GM21619 (cell line): ENCODE data around the gene C1QL4.
A peak's percentile ranks its signal among the peaks of the same experiment; 100 is the strongest.
"Not testable (repeated sequence)": the region's sequence is repeated elsewhere in the genome, so short reads cannot be mapped to it uniquely, and the experiment has no call there.

Source experiments
- ATAC-seq: cut with Tn5 transposase; IDR thresholded peaks from one replicate; pipeline ENCODE4 v1.9.1; 2021; ENCODE audit not compliant: unreplicated experiment

C1QL4 gene

GRCh38 chr12:49336645-49337584, at the start of gene C1QL4:
TSS of gene C1QL4 (minus strand) at chr12:49337188. CDS start at chr12:49336477, 711 bp downstream.
- ATAC-seq: peak; percentile 65

GRCh38 chr12:49380184-49380583, 43.2 kb upstream of the C1QL4 start:
- not testable (repeated sequence) for ATAC-seq

- no peak for ATAC-seq
Measured at GRCh38 chr12:49377386-49377785, 40.4 kb upstream of the C1QL4 start.

GRCh38 chr12:49375406-49375805, 38.4 kb upstream of the C1QL4 start:
- ATAC-seq: no peak

- no peak for ATAC-seq
Measured at GRCh38 chr12:49370539-49370938, 33.6 kb upstream of the C1QL4 start.

- ATAC-seq: peak; percentile 49
Measured at GRCh38 chr12:49369411-49370145, 32.6 kb upstream of the C1QL4 start.

- ATAC-seq: no peak
Measured at GRCh38 chr12:49368240-49368600, 31.2 kb upstream of the C1QL4 start.

GRCh38 chr12:49367381-49368239, 30.6 kb upstream of the C1QL4 start, which contains the start of gene SPATS2:
TSS of gene SPATS2 (plus strand) at chr12:49367462. CDS start at chr12:49461013, 93,551 bp downstream.
- no peak for ATAC-seq

GRCh38 chr12:49366652-49367380, 29.8 kb upstream of the C1QL4 start:
- peak; percentile 55 for ATAC-seq

- no peak for ATAC-seq
Measured at GRCh38 chr12:49366096-49366651, 29.2 kb upstream of the C1QL4 start.

GRCh38 chr12:49365542-49365941, 28.6 kb upstream of the C1QL4 start:
- no peak for ATAC-seq

- ATAC-seq: no peak
Measured at GRCh38 chr12:49364989-49365388, 28.0 kb upstream of the C1QL4 start.

- no peak for ATAC-seq
Measured at GRCh38 chr12:49362077-49362476, 25.1 kb upstream of the C1QL4 start.

- ATAC-seq: no peak
Measured at GRCh38 chr12:49359671-49360070, 22.7 kb upstream of the C1QL4 start.

GRCh38 chr12:49358483-49359141, 21.6 kb upstream of the C1QL4 start:
- no peak for ATAC-seq

GRCh38 chr12:49357103-49357678, 20.2 kb upstream of the C1QL4 start:
- ATAC-seq: no peak

GRCh38 chr12:49355913-49356312, 18.9 kb upstream of the C1QL4 start:
- ATAC-seq: no peak

- ATAC-seq: no peak
Measured at GRCh38 chr12:49352351-49352750, 15.4 kb upstream of the C1QL4 start.

GRCh38 chr12:49349266-49349665, 12.3 kb upstream of the C1QL4 start:
- ATAC-seq: no peak
